Pancreas (tissue), 10 donors: ENCODE data around the gene MAPT. TPM values are rescaled to one million over a fixed set of nuclear protein-coding genes. Genes with fewer than 3 reads are reported as not detected.

Source experiments
- ATAC-seq, 4 donors: fragments of 200-7000 bp; cut with Tn5 transposase; one replicate each; pipeline versions ENCODE4 v1.8.0 to v1.9.1; 2020; ENCODE audit warnings: mild to moderate bottlenecking in 4 of 4, moderate library complexity in 4 of 4
- DNase-seq, 6 donors: peaks; one replicate each; pipeline ENCODE4 v3.0.0-alpha.2; 2020
- FAIRE-seq: peaks from 2 replicates; lab custom pipeline; 2012; peaks lifted over from hg19 to GRCh38; lab: Jason Lieb, UNC
- H3K27ac ChIP-seq, 4 donors: fragments of 200-600 bp; sonication (generic); 1 replicate in 3 of 4; 2 replicates in 1 of 4; pipeline versions ENCODE4 v1.5.0 to v1.8.0; 2020
- H3K27me3 ChIP-seq, 4 donors: fragments of 200-600 bp; one replicate each; pipeline ENCODE4 v1.8.0; 2021
- H3K36me3 ChIP-seq, 3 donors: fragments of 200-600 bp; sonication (generic) in 1 of 3; one replicate each; pipeline versions ENCODE4 v1.5.0 to v1.8.0; 2020 to 2021
- H3K4me1 ChIP-seq, 3 donors: fragments of 200-600 bp; one replicate each; pipeline ENCODE4 v1.8.0; 2021
- H3K4me3 ChIP-seq, 4 donors: fragments of 200-600 bp; sonication (generic) in 2 of 4; one replicate each; pipeline versions ENCODE4 v1.5.0 to v1.8.0; 2020 to 2021
- H3K9me3 ChIP-seq, 4 donors: fragments of 200-600 bp; one replicate each; pipeline ENCODE4 v1.8.0; 2021
- WGBS, 2 donors: extraction: QIAGEN DNeasy Blood & Tissue Kit; methylation state at CpG; one replicate each; pipeline ENCODE4 v1.1.7; 2013; 5-methylcytosine and 5-hydroxymethylcytosine counted together
- intact Hi-C, 3 donors: fragments of 100-400 bp; cut with DNase I; formaldehyde crosslinking; loops; one replicate each; pipeline versions ENCODE4 v1.11.1 to v1.14.2; 2022
- polyA plus RNA-seq, 2 donors: library from polyadenylated mRNA; stranded (reverse); fragments of 200-250 nt; gene quantifications; one replicate each; pipeline ENCODE4 v1.2.3, GENCODE V29; 2013
- total RNA-seq, 6 donors: library from RNA; stranded (reverse); fragmentation: NEBNext Ultra II Directional in 4 of 6; extraction: Animal tissue kit (Norgen Biotek cat#: 25700) in 4 of 6; gene quantifications; one replicate each; pipeline versions ENCODE4 v1.2.1 to v1.2.4, GENCODE V29; 2021 to 2023
- TF ChIP-seq, protein P1 (sequence below), 4 donors: fragments of 200-600 bp; sonication (generic) in 3 of 4; IDR thresholded peaks; one replicate each; pipeline versions ENCODE4 v1.5.0 to v1.8.0; 2021; ENCODE audit warnings: antibody characterized with exemption in 4 of 4
- donor health status: healthy with polysubstance abuse.
- donor health status: DM: no; HTN: no; CAD: no; lungs with moderate emphysema.
- donor health status: DM: no; HTN: no; CAD: no.
- donor health status: control.
- donor health status: control.
- donor health status: Bipolar disorder and iron deficiency.
- donor health status: DM: yes; HTN: yes; CAD: no.
- donor health status: DM: no; HTN: no; CAD: no.
- donor health status: DM: no; HTN: no; CAD: no.
- donor health status: DM: yes; HTN: yes; CAD: no.

Gene MAPT
- total and polyA plus RNA-seq, 8 donors = 1.1 to 3.2 (median 1.7) TPM

GRCh38 chr17:45918241-45918745 lies 23.9 kb downstream of the MAPT start:
- DNase-seq (no peak), ATAC-seq (no peak), FAIRE-seq (no peak)
- WGBS, 2 donors = 79 to 88% methylated on average over 2 of the region's 2 CpGs
- H3K9me3 ChIP-seq = no peaks in the 10 kb centered on the region
- no peaks in the 10 kb centered on the region for H3K27me3 ChIP-seq
- intact Hi-C loops = no loop called here
- no peaks in the 10 kb centered on the region for H3K4me1 ChIP-seq
- no peak overlapping the region for H3K4me3 ChIP-seq
- no peak overlapping the region for H3K27ac ChIP-seq
- no peaks in the 10 kb centered on the region for H3K36me3 ChIP-seq
- TF ChIP-seq, protein P1, sequence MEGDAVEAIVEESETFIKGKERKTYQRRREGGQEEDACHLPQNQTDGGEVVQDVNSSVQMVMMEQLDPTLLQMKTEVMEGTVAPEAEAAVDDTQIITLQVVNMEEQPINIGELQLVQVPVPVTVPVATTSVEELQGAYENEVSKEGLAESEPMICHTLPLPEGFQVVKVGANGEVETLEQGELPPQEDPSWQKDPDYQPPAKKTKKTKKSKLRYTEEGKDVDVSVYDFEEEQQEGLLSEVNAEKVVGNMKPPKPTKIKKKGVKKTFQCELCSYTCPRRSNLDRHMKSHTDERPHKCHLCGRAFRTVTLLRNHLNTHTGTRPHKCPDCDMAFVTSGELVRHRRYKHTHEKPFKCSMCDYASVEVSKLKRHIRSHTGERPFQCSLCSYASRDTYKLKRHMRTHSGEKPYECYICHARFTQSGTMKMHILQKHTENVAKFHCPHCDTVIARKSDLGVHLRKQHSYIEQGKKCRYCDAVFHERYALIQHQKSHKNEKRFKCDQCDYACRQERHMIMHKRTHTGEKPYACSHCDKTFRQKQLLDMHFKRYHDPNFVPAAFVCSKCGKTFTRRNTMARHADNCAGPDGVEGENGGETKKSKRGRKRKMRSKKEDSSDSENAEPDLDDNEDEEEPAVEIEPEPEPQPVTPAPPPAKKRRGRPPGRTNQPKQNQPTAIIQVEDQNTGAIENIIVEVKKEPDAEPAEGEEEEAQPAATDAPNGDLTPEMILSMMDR (IDR thresholded peaks at IDR 0.05) = no peak

- Histone ChIP-seq H3K27ac (no peak overlapping the region), H3K36me3 (no peaks in the 10 kb centered on the region), H3K9me3 (no peaks in the 10 kb centered on the region), H3K27me3 (no peaks in the 10 kb centered on the region), H3K4me1 (no peaks in the 10 kb centered on the region), H3K4me3 (no peak overlapping the region)
- TF ChIP-seq, protein P1 (IDR thresholded peaks at IDR 0.05) = no peak
- WGBS, 2 donors = 68 to 75% methylated on average over 14 to 15 of the region's 15 CpGs
- intact Hi-C loops = no loop called here
- ATAC-seq = no peak
- DNase-seq = no peak
- FAIRE-seq = no peak
These were observed 24.8 kb downstream of the MAPT start for GRCh38 chr17:45919136-45919535.

DNA sequence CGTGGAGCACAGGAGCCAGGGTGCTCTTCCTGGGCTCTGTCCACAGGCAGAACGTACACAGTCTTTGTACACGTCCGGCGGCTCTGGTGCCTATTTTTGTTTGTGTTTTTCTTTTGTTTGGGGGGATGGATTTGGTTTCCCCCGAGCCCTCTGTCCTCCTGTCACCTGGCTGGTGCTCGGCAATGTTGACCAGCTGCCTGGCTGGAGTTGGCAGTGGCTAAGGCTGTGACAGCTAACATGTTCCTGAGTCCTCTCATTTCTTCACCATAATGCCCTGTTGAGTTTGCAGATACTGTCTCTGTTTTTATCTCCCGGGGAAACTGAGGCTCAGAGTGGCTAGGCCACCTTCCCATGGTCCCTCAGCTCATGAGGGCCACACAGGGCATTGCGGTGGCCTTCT lies 25.7 kb downstream of the MAPT start:
- H3K27ac ChIP-seq = no peak overlapping the region
- H3K36me3 ChIP-seq = no peaks in the 10 kb centered on the region
- DNase-seq = no peak
- H3K27me3 ChIP-seq = no peaks in the 10 kb centered on the region
- TF ChIP-seq, protein P1 (IDR thresholded peaks at IDR 0.05) = no peak
- intact Hi-C loops = no loop called here
- H3K4me3 ChIP-seq = no peak overlapping the region
- WGBS, 2 donors = 71 to 82% methylated on average over 9 of the region's 9 CpGs
- H3K4me1 ChIP-seq = no peaks in the 10 kb centered on the region
- H3K9me3 ChIP-seq = no peaks in the 10 kb centered on the region
- FAIRE-seq = no peak
- ATAC-seq = no peak

- FAIRE-seq (no peak), DNase-seq (no peak), ATAC-seq (no peak)
- no peaks in the 10 kb centered on the region for H3K27me3 ChIP-seq
- no peak overlapping the region for H3K4me3 ChIP-seq
- no peaks in the 10 kb centered on the region for H3K4me1 ChIP-seq
- no peaks in the 10 kb centered on the region for H3K36me3 ChIP-seq
- intact Hi-C loops = no loop called here
- no peaks in the 10 kb centered on the region for H3K9me3 ChIP-seq
- no peak overlapping the region for H3K27ac ChIP-seq
- TF ChIP-seq, protein P1 (IDR thresholded peaks at IDR 0.05) = no peak
- 61 to 70% methylated on average over 7 of the region's 7 CpGs for WGBS, 2 donors
These were observed 29.3 kb downstream of the MAPT start for GRCh38 chr17:45923511-45924268.

GRCh38 chr17:45924332-45924820 lies 30.0 kb downstream of the MAPT start:
- Histone ChIP-seq H3K36me3 (no peaks in the 10 kb centered on the region), H3K27ac (no peak overlapping the region), H3K27me3 (no peaks in the 10 kb centered on the region), H3K4me1 (no peaks in the 10 kb centered on the region), H3K9me3 (no peaks in the 10 kb centered on the region), H3K4me3 (no peak overlapping the region)
- FAIRE-seq (no peak), DNase-seq (no peak), ATAC-seq (no peak)
- 74 to 81% methylated on average over 10 of the region's 10 CpGs for WGBS, 2 donors
- TF ChIP-seq, protein P1 (IDR thresholded peaks at IDR 0.05) = no peak
- intact Hi-C loops = no loop called here
